ENCODE results near the gene ELL. TPM values are rescaled to one million over a fixed set of nuclear protein-coding genes. Genes with fewer than 3 reads are reported as not detected.
A peak's percentile ranks its signal among the peaks of the same experiment; 100 is the strongest.

The ELL gene
- total RNA-seq, 4 donors from 2014 or later, result 5.9 to 12.8 (median 9.9) TPM

- peaks cover 0 to 7% (median 0%) of the 10 kb centered on the region in 4 donors for H3K27me3 ChIP-seq
- WGBS, 2 donors, result 82 to 97% methylated on average over 6 to 13 of the region's 34 CpGs
- no peaks in the 10 kb centered on the region for H3K9me3 ChIP-seq
- no peak for DNase-seq
- no peak for TF ChIP-seq CTCF (IDR thresholded peaks at IDR 0.05)
- TF ChIP-seq POLR2A (IDR thresholded peaks at IDR 0.05), result no peak
- no peak overlapping the region for H3K27ac ChIP-seq
- no peak overlapping the region for H3K4me3 ChIP-seq
- H3K4me1 ChIP-seq, result peaks cover 28 to 84% (median 28%) of the 10 kb centered on the region in 3 donors
- intact Hi-C loops (cut with DNase I), result no loop called here
- peaks cover 0 to 15% (median 0%) of the 10 kb centered on the region in 3 donors for H3K36me3 ChIP-seq
Observed at GRCh38 chr19:18431351-18432197, 90.3 kb downstream of the ELL start.

- Histone ChIP-seq H3K27ac (no peak overlapping the region), H3K27me3 (peaks cover 0 to 5% (median 0%) of the 10 kb centered on the region in 4 donors), H3K9me3 (no peaks in the 10 kb centered on the region), H3K4me3 (no peak overlapping the region), H3K36me3 (peaks cover 0 to 14% (median 0%) of the 10 kb centered on the region in 3 donors), H3K4me1 (peaks cover 35 to 84% (median 35%) of the 10 kb centered on the region in 3 donors)
- 65 to 90% methylated on average over 2 of the region's 21 CpGs for WGBS, 2 donors
- intact Hi-C loops (cut with DNase I), result no loop called here
- no peak for DNase-seq
- TF ChIP-seq CTCF (IDR thresholded peaks at IDR 0.05), result no peak
- no peak for TF ChIP-seq POLR2A (IDR thresholded peaks at IDR 0.05)
Observed at GRCh38 chr19:18430417-18431144, 91.3 kb downstream of the ELL start.

DNA sequence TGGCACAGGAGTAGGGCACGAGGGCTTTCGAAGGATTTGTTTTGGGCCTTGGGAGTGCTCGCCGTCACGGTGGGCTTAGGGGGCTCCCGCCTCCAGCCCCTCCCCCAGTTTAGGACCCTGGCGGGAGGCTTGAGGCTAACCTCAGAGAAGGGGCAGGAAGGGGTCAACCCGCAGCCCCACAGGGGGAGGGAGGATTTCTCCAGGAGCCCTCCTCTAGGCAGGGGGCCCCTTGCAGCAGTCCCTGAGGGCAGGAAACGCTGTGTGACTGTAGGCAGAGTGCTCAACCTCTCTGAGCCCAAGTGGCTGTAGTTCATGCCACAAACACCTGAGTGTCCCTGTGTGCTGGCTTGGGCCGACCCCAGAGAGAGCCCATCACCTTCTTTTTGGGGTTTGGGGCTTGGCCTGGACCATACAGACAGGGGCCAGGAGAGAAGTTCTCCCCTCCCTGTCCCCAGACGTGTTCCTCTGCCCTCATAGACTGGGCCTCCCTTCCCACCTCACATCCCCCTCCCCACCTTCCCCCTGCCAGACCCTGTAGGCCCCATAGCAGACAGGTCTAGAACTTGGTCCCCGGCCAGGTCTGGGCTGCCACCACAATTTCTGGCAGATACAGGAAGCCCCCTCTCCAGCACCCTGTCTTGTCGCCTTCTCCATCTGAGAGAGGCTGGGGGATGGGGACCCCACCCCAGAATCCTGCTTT lies 92.0 kb downstream of the ELL start:
- Histone ChIP-seq H3K9me3 (no peaks in the 10 kb centered on the region), H3K27me3 (peaks cover 0 to 5% (median 0%) of the 10 kb centered on the region in 4 donors), H3K4me1 (peaks cover 35 to 84% (median 40%) of the 10 kb centered on the region in 3 donors), H3K27ac (peak overlapping the region in 3 of 4 donors; percentile 64 to 84 (median 83)), H3K4me3 (peak overlapping the region in 2 of 4 donors; percentile 46 to 65), H3K36me3 (peaks cover 0 to 7% (median 0%) of the 10 kb centered on the region in 3 donors)
- 48 to 83% methylated on average over 2 to 9 of the region's 13 CpGs for WGBS, 2 donors
- intact Hi-C loops (cut with DNase I), result no loop called here
- no peak for TF ChIP-seq POLR2A (IDR thresholded peaks at IDR 0.05)
- TF ChIP-seq CTCF (IDR thresholded peaks at IDR 0.05), result no peak
- no peak for DNase-seq

- H3K4me1 ChIP-seq, result peaks cover 33 to 85% (median 41%) of the 10 kb centered on the region in 3 donors
- TF ChIP-seq POLR2A (IDR thresholded peaks at IDR 0.05) (no peak), CTCF (IDR thresholded peaks at IDR 0.05) (no peak)
- no peak for DNase-seq
- intact Hi-C loops (cut with DNase I), result no loop called here
- peak overlapping the region; percentile 64 to 84 (median 74) for H3K27ac ChIP-seq
- 17% methylated on average over 2 of the region's 77 CpGs; no CpG with 5 or more reads in 1 of the 2 donors for WGBS, 2 donors
- H3K9me3 ChIP-seq, result no peaks in the 10 kb centered on the region
- peaks cover 0 to 6% (median 0%) of the 10 kb centered on the region in 3 donors for H3K36me3 ChIP-seq
- H3K4me3 ChIP-seq, result peak overlapping the region; percentile 15 to 65 (median 38)
- H3K27me3 ChIP-seq, result peaks cover 0 to 5% (median 0%) of the 10 kb centered on the region in 4 donors
Observed at GRCh38 chr19:18428787-18429674, 92.8 kb downstream of the ELL start.

Data from esophagus squamous epithelium (tissue), 5 donors.